GM12873 (cell line): ENCODE results near the gene CNPY3.

ENCODE experiments used
- TF ChIP-seq, protein P1 (sequence below): IDR thresholded peaks from 2 replicates; pipeline ENCODE4 v1.5.1; 2012; ENCODE audit warnings: low read depth, mild to moderate bottlenecking, moderate library complexity, low read length, control low read depth; ENCODE audit not compliant: insufficient read depth; ENCODE audit errors: missing control alignments

Gene CNPY3

DNA sequence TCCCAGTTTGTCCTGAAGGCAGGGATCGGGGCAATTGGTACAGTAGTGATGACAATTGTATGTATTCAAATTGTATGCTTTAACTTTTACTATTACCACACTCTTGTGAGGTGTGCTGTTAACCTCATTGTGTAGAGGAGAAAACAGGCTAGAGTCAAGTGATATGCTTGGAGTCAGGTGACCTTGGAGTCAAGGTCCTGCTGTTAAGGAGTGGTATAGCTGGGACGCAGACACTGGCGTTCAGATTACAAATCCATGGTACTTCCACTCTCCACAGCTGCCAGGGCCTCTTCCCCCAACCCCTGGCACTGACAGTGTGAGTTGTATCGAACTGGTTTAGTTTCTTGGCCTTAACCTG, 10.5 kb downstream of the CNPY3 start:
- TF ChIP-seq, protein P1, sequence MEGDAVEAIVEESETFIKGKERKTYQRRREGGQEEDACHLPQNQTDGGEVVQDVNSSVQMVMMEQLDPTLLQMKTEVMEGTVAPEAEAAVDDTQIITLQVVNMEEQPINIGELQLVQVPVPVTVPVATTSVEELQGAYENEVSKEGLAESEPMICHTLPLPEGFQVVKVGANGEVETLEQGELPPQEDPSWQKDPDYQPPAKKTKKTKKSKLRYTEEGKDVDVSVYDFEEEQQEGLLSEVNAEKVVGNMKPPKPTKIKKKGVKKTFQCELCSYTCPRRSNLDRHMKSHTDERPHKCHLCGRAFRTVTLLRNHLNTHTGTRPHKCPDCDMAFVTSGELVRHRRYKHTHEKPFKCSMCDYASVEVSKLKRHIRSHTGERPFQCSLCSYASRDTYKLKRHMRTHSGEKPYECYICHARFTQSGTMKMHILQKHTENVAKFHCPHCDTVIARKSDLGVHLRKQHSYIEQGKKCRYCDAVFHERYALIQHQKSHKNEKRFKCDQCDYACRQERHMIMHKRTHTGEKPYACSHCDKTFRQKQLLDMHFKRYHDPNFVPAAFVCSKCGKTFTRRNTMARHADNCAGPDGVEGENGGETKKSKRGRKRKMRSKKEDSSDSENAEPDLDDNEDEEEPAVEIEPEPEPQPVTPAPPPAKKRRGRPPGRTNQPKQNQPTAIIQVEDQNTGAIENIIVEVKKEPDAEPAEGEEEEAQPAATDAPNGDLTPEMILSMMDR, result no peak

DNA sequence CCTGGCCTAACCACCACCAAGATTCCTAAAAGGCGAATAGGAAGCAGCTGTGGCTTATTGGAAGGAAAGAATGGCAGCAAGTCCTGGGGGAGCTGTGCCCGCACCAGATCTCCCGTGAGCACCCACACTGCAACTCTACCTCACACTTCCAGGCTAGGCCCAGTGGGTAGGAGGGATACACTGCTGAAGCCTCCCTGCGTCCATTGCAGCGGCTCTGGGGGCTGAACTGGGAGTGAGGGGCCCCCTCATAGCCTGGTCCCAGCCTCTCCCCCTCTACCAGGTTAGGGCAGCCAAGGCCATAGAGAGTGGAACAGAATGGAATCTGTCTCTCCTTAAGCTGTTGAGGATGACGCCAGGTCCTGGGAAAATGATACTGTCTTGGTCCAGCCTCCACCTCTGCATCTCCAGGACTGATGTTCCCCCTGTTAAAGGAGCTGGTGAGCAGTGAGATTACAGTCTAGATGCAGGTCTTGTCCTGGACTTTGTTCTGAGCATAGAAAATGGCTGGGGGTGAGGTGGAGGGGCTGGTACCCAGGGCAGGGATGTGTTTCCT, 11.3 kb downstream of the CNPY3 start:
- TF ChIP-seq, protein P1, result no peak

DNA sequence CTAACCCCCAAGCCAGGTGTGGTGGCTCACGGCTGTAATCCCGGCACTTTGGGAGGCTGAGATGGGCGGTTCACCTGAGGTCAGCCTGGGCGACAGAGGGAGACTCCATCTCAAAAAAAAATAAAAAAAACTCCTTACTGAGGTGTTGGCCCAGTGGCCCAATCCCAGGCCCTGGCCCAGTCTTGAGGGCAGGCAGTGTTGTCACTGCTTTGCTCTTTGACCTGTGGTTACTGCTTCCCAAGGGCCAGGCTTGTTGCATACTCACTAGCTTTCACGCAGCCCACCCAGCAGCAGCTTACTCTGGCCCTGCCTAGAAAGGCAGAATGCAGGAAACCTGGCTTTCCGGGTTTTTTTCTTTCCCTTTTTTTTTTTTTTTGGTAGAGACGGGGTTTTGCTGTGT, 13.2 kb downstream of the CNPY3 start:
- TF ChIP-seq, protein P1, result no peak

DNA sequence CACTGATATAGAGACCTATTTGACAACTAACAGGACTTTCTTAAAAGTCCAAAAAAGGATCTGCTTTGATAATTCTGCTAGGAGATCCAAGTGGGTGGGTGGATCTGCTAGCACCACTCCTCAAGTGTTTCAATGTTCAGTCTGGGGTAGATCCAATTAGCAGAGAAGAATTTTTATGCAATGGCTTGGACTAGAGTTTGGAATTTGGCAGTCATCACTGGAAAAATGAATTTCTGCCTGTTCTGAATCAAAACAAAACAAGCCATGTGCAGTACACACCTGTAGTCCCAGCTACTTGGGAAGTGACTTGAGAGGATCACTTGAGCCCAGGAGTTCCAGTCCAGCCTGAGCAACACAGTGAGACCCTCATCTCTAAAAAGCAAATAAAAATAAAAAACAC, 18.7 kb downstream of the CNPY3 start:
- TF ChIP-seq, protein P1, result no peak

DNA sequence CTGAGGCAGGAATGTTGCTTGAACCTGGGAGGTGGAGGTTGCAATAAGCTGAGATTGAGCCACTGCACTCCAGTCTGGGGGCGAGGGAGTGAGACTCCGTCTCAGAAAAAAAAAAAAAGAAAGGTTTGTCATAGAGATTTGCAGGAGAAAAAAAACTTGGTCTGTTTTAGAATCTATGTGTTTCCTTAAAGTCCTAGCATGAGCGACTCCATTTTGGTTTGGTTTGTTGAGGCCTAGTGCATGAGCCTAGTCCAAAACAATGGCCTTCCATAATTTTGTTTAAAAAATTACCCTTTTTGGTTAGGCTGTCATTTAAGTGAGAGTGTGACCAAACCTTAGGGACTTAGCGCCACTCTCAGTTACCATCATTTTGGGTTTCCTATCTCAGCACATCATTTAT, 23.1 kb downstream of the CNPY3 start:
- TF ChIP-seq, protein P1, result no peak

DNA sequence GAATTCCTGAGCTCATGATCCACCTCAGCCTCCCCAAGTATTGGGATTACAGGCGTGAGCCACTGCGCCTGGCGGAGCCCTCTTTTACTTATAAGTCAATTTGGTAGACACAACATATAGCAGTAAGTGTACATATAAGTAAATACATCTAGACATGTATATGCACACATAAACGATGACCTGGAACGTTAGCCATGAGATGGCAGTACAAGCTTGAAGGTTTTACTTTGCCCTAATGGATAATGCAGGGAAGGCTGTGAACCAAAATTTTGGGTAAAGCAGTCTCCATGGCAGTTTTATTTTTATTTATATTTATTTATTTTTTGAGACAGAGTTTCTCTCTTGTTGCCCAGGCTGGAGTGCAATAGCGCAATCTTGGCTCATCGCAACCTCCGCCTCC, 28.8 kb downstream of the CNPY3 start:
- TF ChIP-seq, protein P1, result no peak

DNA sequence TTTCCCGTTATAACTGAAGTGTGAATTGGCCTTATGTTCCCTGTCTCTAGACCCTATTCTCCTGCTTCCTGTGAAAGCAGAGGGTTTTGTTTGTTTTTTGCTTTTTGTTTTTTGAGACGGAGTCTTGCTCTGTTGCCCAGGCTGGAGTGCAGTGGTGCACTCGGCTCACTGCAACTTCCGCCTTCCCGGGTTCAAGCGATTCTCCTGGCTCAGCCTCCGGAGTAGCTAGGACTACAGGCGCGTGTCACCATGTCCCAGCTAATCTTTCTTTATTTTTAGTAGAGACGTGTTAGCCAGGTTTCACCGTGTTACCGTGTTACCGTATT, 30.6 kb downstream of the CNPY3 start:
- TF ChIP-seq, protein P1, result no peak
